A549 treated with Hydrocortisone at 1 μM for 4 hours (cell line): ENCODE results near the gene DGKZ. TPM values are rescaled to one million over a fixed set of nuclear protein-coding genes. Genes with fewer than 3 reads are reported as not detected.

Experiments
- total RNA-seq: library from RNA; stranded (reverse); fragments of 200-300 nt; extraction: Qiagen RNA extraction; gene quantifications from 5 replicates; pipeline ENCODE4 v1.2.3, GENCODE V29; 2022

Gene DGKZ
- 43.3 to 50.5 TPM (median 47.1 TPM) in 5 replicates for total RNA-seq

GRCh38 chr11:46346886-46347636, at the start of gene DGKZ:
DGKZ (plus strand) TSS chr11:46347463; CDS start chr11:46347660, 197 bp downstream.

GRCh38 chr11:46381048-46381818, 34.0 kb downstream of the DGKZ start, which contains the start of gene MDK:
MDK (plus strand) TSS chr11:46381669; CDS start chr11:46382058, 389 bp downstream.

GRCh38 chr11:46391578-46392420, 44.5 kb downstream of the DGKZ start, which contains the start of gene CHRM4:
CHRM4 (minus strand) TSS chr11:46391776; CDS start chr11:46386557, 5,219 bp downstream.

Other genes starting within 250 kb of the DGKZ start
- 9.0 to 10.6 TPM (median 9.9 TPM) in 5 replicates for gene PHF21A, start 226.0 kb upstream of the DGKZ start, total RNA-seq
- 3.7 to 5.3 TPM (median 4.5 TPM) in 5 replicates for gene CREB3L1, start 69.8 kb upstream of the DGKZ start, total RNA-seq
- 13.3 to 20.6 TPM (median 19.0 TPM) in 5 replicates for gene MDK, start 34.2 kb downstream of the DGKZ start, total RNA-seq
- gene CHRM4, start 44.3 kb downstream of the DGKZ start, total RNA-seq: 0.25 to 0.86 TPM (median 0.55 TPM) in 5 replicates
- gene AMBRA1, start 246.6 kb downstream of the DGKZ start, total RNA-seq: 14.2 to 17.3 TPM (median 14.3 TPM) in 5 replicates